A673 (cell line): Measurements from ENCODE around the gene TPK1. TPM values are rescaled to one million over a fixed set of nuclear protein-coding genes. Genes with fewer than 3 reads are reported as not detected.
"Not testable (repeated sequence)": the region's sequence is repeated elsewhere in the genome, so short reads cannot be mapped to it uniquely, and the experiment has no call there.

Source experiments
- BruUV-seq: library from RNA; stranded (reverse); fragments of 400-500 nt; replicated peaks from 2 replicates; lab custom pipeline; 2021; lab: Mats Ljungman, UMichigan
- CTCF ChIA-PET: fragments of 300-600 bp; sonication (Branson Sonifier 250); formaldehyde crosslinking; loops from one replicate; lab custom pipeline; 2022; ENCODE audit warnings: antibody characterized with exemption; lab: Charles Lee
- POLR2A ChIA-PET: fragments of 300-600 bp; sonication (Branson Sonifier 250); formaldehyde crosslinking; loops from one replicate; lab custom pipeline; 2022; ENCODE audit warnings: antibody characterized with exemption; ENCODE audit not compliant: low non-redundant PET; lab: Charles Lee
- DNase-seq: peaks from one replicate; pipeline ENCODE4 v3.0.0-alpha.2; 2015; ENCODE audit warnings: low spot score
- H3K27ac ChIP-seq: fragments of 200-600 bp; sonication (generic); 2 replicates; pipeline ENCODE4 v1.5.1; 2016; ENCODE audit warnings: mixed run types, low read depth, mild to moderate bottlenecking, mixed read lengths, antibody characterized with exemption, low read length; ENCODE audit not compliant: poor library complexity, severe bottlenecking
- H3K27me3 ChIP-seq: fragments of 200-600 bp; sonication (generic); replicated peaks from 2 replicates; pipeline ENCODE4 v1.6.1; 2017; ENCODE audit warnings: mixed run types, low read depth, mild to moderate bottlenecking, mixed read lengths, antibody characterized with exemption, low read length; ENCODE audit not compliant: insufficient read depth, poor library complexity
- H3K36me3 ChIP-seq: fragments of 200-600 bp; sonication (generic); 2 replicates; pipeline ENCODE4 v1.6.1; 2016; ENCODE audit warnings: mixed run types, mild to moderate bottlenecking, mixed read lengths, antibody characterized with exemption, low read length; ENCODE audit not compliant: insufficient read depth, poor library complexity, severe bottlenecking
- H3K4me1 ChIP-seq: fragments of 200-600 bp; sonication (generic); 2 replicates; pipeline ENCODE4 v1.6.1; 2017; ENCODE audit warnings: mixed run types, mild to moderate bottlenecking, mixed read lengths, antibody characterized with exemption, low read length; ENCODE audit not compliant: insufficient read depth, poor library complexity, severe bottlenecking
- H3K4me3 ChIP-seq: fragments of 200-600 bp; sonication (generic); 2 replicates; pipeline ENCODE4 v1.5.1; 2016; ENCODE audit warnings: low read depth, mixed run types, mild to moderate bottlenecking, mixed read lengths, low read length; ENCODE audit not compliant: poor library complexity, severe bottlenecking
- H3K9me3 ChIP-seq: fragments of 200-600 bp; sonication (generic); 2 replicates; pipeline ENCODE4 v1.6.1; 2016; ENCODE audit warnings: mixed run types, low read depth, mild to moderate bottlenecking, mixed read lengths, antibody characterized with exemption, low read length; ENCODE audit not compliant: poor library complexity, severe bottlenecking
- CTCF ChIP-seq: fragments of 300-800, 200-600 bp; sonication (generic); conservative IDR thresholded peaks from 2 replicates; pipeline ENCODE4 v1.5.1; 2017; ENCODE audit warnings: low read depth, mild to moderate bottlenecking, antibody characterized with exemption, low read length, moderate library complexity, mixed read lengths
- EZH2 ChIP-seq: fragments of 200-600 bp; sonication (generic); IDR thresholded peaks from 2 replicates; pipeline ENCODE4 v1.6.1; 2017; ENCODE audit warnings: borderline replicate concordance, low read depth, mild to moderate bottlenecking, mixed read lengths, antibody characterized with exemption, low read length; ENCODE audit not compliant: poor library complexity, severe bottlenecking
- intact Hi-C: fragments of 100-400 bp; cut with micrococcal nuclease; formaldehyde crosslinking; loops from one replicate; pipeline ENCODE4 v1.10.0; 2022; ENCODE audit not compliant: unreplicated experiment
- total RNA-seq: library from RNA; stranded (reverse); gene quantifications from 2 replicates; pipeline ENCODE4 v1.2.3, GENCODE V29; 2021

The TPK1 gene
- total RNA-seq, 1 experiment from 2014 or later = 3.5 TPM

GRCh38 chr7:144814299-144814698, 21.6 kb downstream of the TPK1 start:
- POLR2A ChIA-PET = no interaction called here
- H3K27ac ChIP-seq = no peak overlapping the region
- no TSS peak for BruUV-seq
- no peaks in the 10 kb centered on the region for H3K27me3 ChIP-seq
- intact Hi-C loops = no loop called here
- no peaks in the 10 kb centered on the region for H3K36me3 ChIP-seq
- DNase-seq = no peak
- peaks cover 7% of the 10 kb centered on the region for H3K4me1 ChIP-seq
- CTCF ChIA-PET = no interaction called here
- H3K4me3 ChIP-seq = no peak overlapping the region
- TF ChIP-seq EZH2 (no peak), CTCF (no peak)
- H3K9me3 ChIP-seq = no peaks in the 10 kb centered on the region

- Histone ChIP-seq H3K4me3 (no peak overlapping the region), H3K36me3 (no peaks in the 10 kb centered on the region), H3K27ac (no peak overlapping the region), H3K27me3 (no peaks in the 10 kb centered on the region), H3K9me3 (no peaks in the 10 kb centered on the region), H3K4me1 (peaks cover 7% of the 10 kb centered on the region)
- peak; percentile 19 for DNase-seq
- POLR2A ChIA-PET = no interaction called here
- BruUV-seq = no TSS peak
- intact Hi-C loops = no loop called here
- TF ChIP-seq CTCF (no peak), EZH2 (no peak)
- CTCF ChIA-PET = no interaction called here
These were observed 23.2 kb downstream of the TPK1 start for GRCh38 chr7:144812379-144813283.

- Histone ChIP-seq H3K4me3 (no peak overlapping the region), H3K27me3 (no peaks in the 10 kb centered on the region), H3K4me1 (no peaks in the 10 kb centered on the region), H3K9me3 (no peaks in the 10 kb centered on the region), H3K36me3 (no peaks in the 10 kb centered on the region), H3K27ac (no peak overlapping the region)
- TF ChIP-seq EZH2 = no peak
- BruUV-seq = no TSS peak
- intact Hi-C loops = no loop called here
- ChIA-PET CTCF (no interaction called here), POLR2A (no interaction called here)
- DNase-seq = no peak
These were observed 30.1 kb downstream of the TPK1 start for GRCh38 chr7:144805627-144806239.

- H3K27me3 ChIP-seq, CTCF ChIA-PET, H3K4me1 ChIP-seq, H3K4me3 ChIP-seq, BruUV-seq, H3K9me3 ChIP-seq, H3K36me3 ChIP-seq, intact Hi-C loops, POLR2A ChIA-PET, H3K27ac ChIP-seq, DNase-seq: not testable (repeated sequence)
These were observed 35.0 kb downstream of the TPK1 start for GRCh38 chr7:144800678-144801436.
